NT2/D1 (cell line): ENCODE measurements around the gene PCSK9.

Experiments
- SUZ12 ChIP-seq: IDR thresholded peaks from 2 replicates; pipeline ENCODE4 v1.6.1; 2011; ENCODE audit not compliant: insufficient read length, insufficient read depth; ENCODE audit errors: extremely low read depth
- YY1 ChIP-seq: IDR thresholded peaks from 2 replicates; pipeline ENCODE4 v1.6.1; 2011; ENCODE audit not compliant: insufficient read length, insufficient read depth
- ZNF274 ChIP-seq: IDR thresholded peaks from 2 replicates; pipeline ENCODE4 v1.6.1; 2011; ENCODE audit warnings: mild to moderate bottlenecking, low read depth, low read length

- TF ChIP-seq YY1: no peak
- no peak for TF ChIP-seq ZNF274
- TF ChIP-seq SUZ12: no peak
Measured at GRCh38 chr1:54994355-54994990, 44.9 kb upstream of the PCSK9 start.
